ENCODE data around the gene MOCS3.

DNA sequence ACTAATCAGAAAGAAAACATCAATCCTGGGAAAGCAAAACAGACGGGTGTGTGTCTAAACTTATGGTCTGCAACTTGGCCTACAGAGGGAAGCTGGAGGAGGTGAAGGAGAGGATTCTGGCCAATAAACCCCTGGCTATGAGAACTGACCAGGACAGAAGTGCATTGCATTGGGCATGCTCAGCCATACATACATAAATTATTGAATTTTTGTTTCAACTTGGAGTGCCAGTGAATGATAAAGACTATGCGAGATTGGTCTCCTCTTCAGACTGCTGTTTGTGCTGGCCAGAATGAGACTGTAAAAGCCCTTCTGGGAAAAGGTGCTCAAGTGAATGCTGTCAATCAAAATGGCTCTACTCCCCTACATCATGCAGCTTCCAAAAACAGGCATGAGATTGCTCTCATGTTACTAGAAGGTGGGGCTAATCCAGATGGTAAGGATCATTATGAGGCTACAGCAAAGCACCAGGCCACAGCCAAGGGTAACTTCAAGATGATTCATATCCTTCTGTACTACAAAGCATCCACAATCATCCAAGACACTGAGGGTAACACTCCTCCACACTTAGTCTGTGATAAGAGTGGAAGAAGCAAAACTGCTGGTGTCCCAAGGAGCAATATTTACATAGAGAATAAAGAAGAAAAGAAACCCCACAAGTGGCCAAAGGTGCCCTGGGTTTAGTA is 44.8 kb upstream of the MOCS3 start:
- TF ChIP-seq CTCF (IDR thresholded peaks at IDR 0.05) (no peak), EP300 (IDR thresholded peaks at IDR 0.05) (no peak)

All from ovary (tissue), 3 donors.